Measurements from ENCODE around the gene LRRTM3. TPM values are rescaled to one million over a fixed set of nuclear protein-coding genes. Genes with fewer than 3 reads are reported as not detected.

Gene LRRTM3
- polyA plus RNA-seq, 2 of the 4 experiments (the other 2 are of a cell fraction) = not detected

- TF ChIP-seq PBX3 (IDR thresholded peaks at IDR 0.05) = no peak
Measured at GRCh38 chr10:66964946-66965345, 39.1 kb downstream of the LRRTM3 start (continued).

GRCh38 chr10:66980246-66980815 lies 54.5 kb downstream of the LRRTM3 start:
- ChIA-PET POLR2A (no interaction called here), CTCF (no interaction called here)
- DNase-seq (ENCODE audit: low read depth in 1 of 2, low spot score in 1 of 2) (no peak), FAIRE-seq (no peak), ATAC-seq (no peak)
- no peak overlapping the region for H3K27ac ChIP-seq
- no peaks in the 10 kb centered on the region for H3K9me3 ChIP-seq
- no peaks in the 10 kb centered on the region for H3K4me1 ChIP-seq
- no peak overlapping the region for H3K4me2 ChIP-seq
- no peak overlapping the region for H3K4me3 ChIP-seq
- TF ChIP-seq FOSL2 (IDR thresholded peaks at IDR 0.05) (no peak), FOSL2 (CRISPR knock-in tag; IDR thresholded peaks at IDR 0.05) (no peak), HOXB5 (CRISPR knock-in tag; IDR thresholded peaks at IDR 0.05) (no peak)
- 2% methylated on average over 4 of the region's 4 CpGs for WGBS (ENCODE audit: missing lambda C conversion rate)

- POLR2A ChIA-PET = no interaction called here
Measured at GRCh38 chr10:66981361-66982052, 55.7 kb downstream of the LRRTM3 start.

More at GRCh38 chr10:66981361-66982052, 55.7 kb downstream of the LRRTM3 start:
- no peak overlapping the region for H3K4me3 ChIP-seq
- no peak for ATAC-seq
- no peak overlapping the region for H3K4me2 ChIP-seq
- no peaks in the 10 kb centered on the region for H3K9me3 ChIP-seq
- TF ChIP-seq REST (IDR thresholded peaks at IDR 0.05) = no peak
- TF ChIP-seq, protein P1, sequence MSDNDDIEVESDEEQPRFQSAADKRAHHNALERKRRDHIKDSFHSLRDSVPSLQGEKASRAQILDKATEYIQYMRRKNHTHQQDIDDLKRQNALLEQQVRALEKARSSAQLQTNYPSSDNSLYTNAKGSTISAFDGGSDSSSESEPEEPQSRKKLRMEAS (IDR thresholded peaks at IDR 0.05) = no peak
- no peak for TF ChIP-seq HOXB13 (CRISPR knock-in tag; IDR thresholded peaks at IDR 0.05; ENCODE audit: low read depth)
- no peak for TF ChIP-seq SMC3 (IDR thresholded peaks at IDR 0.05)
- TF ChIP-seq SREBF2 (IDR thresholded peaks at IDR 0.05) = no peak
- TF ChIP-seq MAFK (IDR thresholded peaks at IDR 0.05; ENCODE audit: partially characterized antibody) = no peak
- TF ChIP-seq KDM5A (IDR thresholded peaks at IDR 0.05) = no peak
- no peak for TF ChIP-seq EP300 (IDR thresholded peaks at IDR 0.05)
- no peak for TF ChIP-seq RNF2 (IDR thresholded peaks at IDR 0.05; ENCODE audit: borderline replicate concordance, low read depth)
- TF ChIP-seq HEYL (CRISPR knock-in tag; IDR thresholded peaks at IDR 0.05) = no peak
- TF ChIP-seq CHD4 (IDR thresholded peaks at IDR 0.05; ENCODE audit: borderline replicate concordance) = no peak
- no peak for TF ChIP-seq RFX5 (IDR thresholded peaks at IDR 0.05)
- TF ChIP-seq NFE2L2 (conservative IDR thresholded peaks at IDR 0.05; ENCODE audit: low read length) = no peak
- no peak for TF ChIP-seq BCL3 (IDR thresholded peaks at IDR 0.05)
- no peak for FAIRE-seq
- CTCF ChIA-PET = interaction anchor here (0.6 kb wide), 1 partner anchor 1325 kb away, joined by 3 read pairs; no protein-coding TSS in a partner anchor
- no peak overlapping the region for H3K27ac ChIP-seq
- no peak for DNase-seq (ENCODE audit: low read depth in 1 of 2, low spot score in 1 of 2)
- no peaks in the 10 kb centered on the region for H3K4me1 ChIP-seq
- 1% methylated on average over 3 of the region's 3 CpGs for WGBS (ENCODE audit: missing lambda C conversion rate)
